ENCODE data around the gene CUL7.
"Not testable (repeated sequence)": the region's sequence is repeated elsewhere in the genome, so short reads cannot be mapped to it uniquely, and the experiment has no call there.

The CUL7 gene

GRCh38 chr6:43016943-43017334 is 36.7 kb downstream of the CUL7 start:
- DNase-seq (ENCODE audit: low read depth in 1 of 2, low spot score in 1 of 2): no peak

- no peak for DNase-seq (ENCODE audit: low read depth in 1 of 2, low spot score in 1 of 2)
Measured at GRCh38 chr6:43016176-43016942, 37.3 kb downstream of the CUL7 start.

GRCh38 chr6:43014434-43014909 is 39.2 kb downstream of the CUL7 start:
- DNase-seq (ENCODE audit: low read depth in 1 of 2, low spot score in 1 of 2): no peak

- peak; percentile 96 to 99 for DNase-seq (ENCODE audit: low read depth in 1 of 2, low spot score in 1 of 2)
Measured at GRCh38 chr6:43013843-43014433, 39.7 kb downstream of the CUL7 start, which contains the start of the genes KLHDC3 and MEA1. TSS of gene KLHDC3 (plus strand) at chr6:43014249. CDS start at chr6:43017193, 2,944 bp downstream. TSS of gene MEA1 (minus strand) at chr6:43013946. CDS start at chr6:43013813, 133 bp downstream.

- DNase-seq (ENCODE audit: low read depth in 1 of 2, low spot score in 1 of 2): no peak
Measured at GRCh38 chr6:43013097-43013842, 40.4 kb downstream of the CUL7 start.

- DNase-seq (ENCODE audit: low read depth in 1 of 2, low spot score in 1 of 2): no peak
Measured at GRCh38 chr6:43012364-43012763, 41.3 kb downstream of the CUL7 start.

GRCh38 chr6:43011207-43011606 is 42.4 kb downstream of the CUL7 start:
- DNase-seq (ENCODE audit: low read depth in 1 of 2, low spot score in 1 of 2): no peak

- DNase-seq (ENCODE audit: low read depth in 1 of 2, low spot score in 1 of 2): no peak
Measured at GRCh38 chr6:43009124-43009523, 44.5 kb downstream of the CUL7 start.

GRCh38 chr6:43007126-43007525 is 46.5 kb downstream of the CUL7 start:
- no peak for DNase-seq (ENCODE audit: low read depth in 1 of 2, low spot score in 1 of 2)

GRCh38 chr6:43006251-43006650 is 47.4 kb downstream of the CUL7 start:
- DNase-seq (ENCODE audit: low read depth in 1 of 2, low spot score in 1 of 2): no peak

- DNase-seq (ENCODE audit: low read depth in 1 of 2, low spot score in 1 of 2): no peak
Measured at GRCh38 chr6:43005844-43006243, 47.8 kb downstream of the CUL7 start.

- no peak for DNase-seq (ENCODE audit: low read depth in 1 of 2, low spot score in 1 of 2)
Measured at GRCh38 chr6:43001843-43002242, 51.8 kb downstream of the CUL7 start.

- not testable (repeated sequence) for DNase-seq (ENCODE audit: low read depth in 1 of 2, low spot score in 1 of 2)
Measured at GRCh38 chr6:42998205-42998604, 55.4 kb downstream of the CUL7 start.

- no peak for DNase-seq (ENCODE audit: low read depth in 1 of 2, low spot score in 1 of 2)
Measured at GRCh38 chr6:42996513-42996912, 57.1 kb downstream of the CUL7 start.

- DNase-seq (ENCODE audit: low read depth in 1 of 2, low spot score in 1 of 2): no peak
Measured at GRCh38 chr6:42993445-42993844, 60.2 kb downstream of the CUL7 start.

- DNase-seq (ENCODE audit: low read depth in 1 of 2, low spot score in 1 of 2): no peak
Measured at GRCh38 chr6:42989923-42990322, 63.7 kb downstream of the CUL7 start.

- DNase-seq (ENCODE audit: low read depth in 1 of 2, low spot score in 1 of 2): no peak
Measured at GRCh38 chr6:42988486-42989020, 65.1 kb downstream of the CUL7 start.

Data from activated CD4-positive, alpha-beta T cell treated with anti-CD3 and anti-CD28 coated beads, Interleukin-2, amount 50 U/mL, for 24 hours (primary cell).